Stimulated activated CD4-positive, alpha-beta T cell treated with anti-CD3 and anti-CD28 coated beads, Interleukin-2, amount 100 ng/mL, for 48 hours (primary cell): ENCODE measurements around the gene CD40.

Experiments used
- DNase-seq, 2 donors: peaks; one replicate each; pipeline ENCODE4 v3.0.0-alpha.2; 2020

CD40 gene

DNA sequence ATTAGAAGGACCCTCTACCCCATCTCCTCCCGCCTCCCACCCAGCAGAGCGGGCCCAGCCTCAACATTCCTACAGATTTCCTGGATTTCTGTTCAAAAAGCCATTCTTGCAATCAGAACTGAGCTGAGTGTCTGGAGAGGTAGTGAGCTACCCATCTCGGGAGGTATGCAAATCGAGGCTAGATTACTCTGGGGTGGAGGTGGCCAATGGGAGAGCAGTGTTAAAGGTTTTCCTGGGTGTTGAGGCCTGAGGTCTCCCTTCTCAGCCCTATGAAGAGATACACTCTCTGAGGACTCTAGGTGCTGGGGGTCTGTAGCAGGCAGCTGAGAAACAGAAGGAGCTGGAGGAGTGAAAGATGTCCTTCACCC lies 57.0 kb downstream of the CD40 start:
- DNase-seq, result no peak

DNA sequence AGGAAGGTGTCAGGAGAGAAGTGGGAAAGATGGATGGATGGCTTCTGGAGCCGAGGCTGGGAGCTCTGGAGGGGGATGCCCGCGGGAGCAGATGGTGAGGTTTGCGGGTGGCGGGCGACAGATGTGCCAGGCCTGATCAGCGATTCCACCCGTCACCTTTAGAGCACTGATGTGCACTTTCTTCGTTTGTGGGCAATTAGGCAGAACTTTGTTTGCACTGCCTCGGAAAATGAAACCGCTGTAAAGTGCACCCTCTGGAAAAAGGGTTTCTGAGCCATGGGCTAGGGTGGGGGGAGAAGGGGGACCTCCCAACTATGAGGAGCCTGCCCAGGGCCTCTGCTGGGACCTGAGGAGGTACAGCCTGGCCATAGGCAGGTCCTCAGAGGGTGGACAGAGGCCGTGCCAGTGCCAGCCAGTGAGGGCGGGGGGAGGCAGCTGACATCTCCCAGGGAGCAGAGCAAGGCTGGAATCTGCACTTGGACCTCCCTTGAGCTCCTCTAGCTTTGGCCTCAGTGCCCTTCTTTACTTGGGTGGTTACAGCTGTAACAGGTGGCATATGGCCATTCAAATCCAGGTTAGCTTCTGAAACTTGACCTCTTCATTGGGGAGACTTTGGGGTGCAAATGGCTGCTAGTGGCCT lies 58.7 kb downstream of the CD40 start:
- no peak for DNase-seq

DNA sequence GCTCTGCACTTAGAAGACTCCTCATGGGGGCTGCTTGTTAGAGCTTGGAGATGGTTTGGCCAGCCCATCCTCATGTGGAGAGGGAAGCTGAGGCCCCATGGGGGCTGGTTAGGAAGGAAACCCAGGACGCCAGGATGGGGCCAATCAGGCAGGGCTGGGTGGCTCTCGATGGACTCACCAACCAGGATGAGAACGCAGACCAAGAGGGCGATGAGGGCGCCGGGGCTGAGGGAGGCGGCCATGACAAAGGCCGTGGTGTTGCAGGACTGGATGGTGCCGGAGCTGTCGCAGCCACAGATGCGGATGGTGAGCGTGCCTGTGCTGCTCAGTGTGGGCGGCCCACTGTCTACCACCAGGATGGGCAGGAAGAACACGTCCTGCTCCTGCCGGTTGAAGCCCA lies 59.7 kb downstream of the CD40 start:
- no peak for DNase-seq

DNA sequence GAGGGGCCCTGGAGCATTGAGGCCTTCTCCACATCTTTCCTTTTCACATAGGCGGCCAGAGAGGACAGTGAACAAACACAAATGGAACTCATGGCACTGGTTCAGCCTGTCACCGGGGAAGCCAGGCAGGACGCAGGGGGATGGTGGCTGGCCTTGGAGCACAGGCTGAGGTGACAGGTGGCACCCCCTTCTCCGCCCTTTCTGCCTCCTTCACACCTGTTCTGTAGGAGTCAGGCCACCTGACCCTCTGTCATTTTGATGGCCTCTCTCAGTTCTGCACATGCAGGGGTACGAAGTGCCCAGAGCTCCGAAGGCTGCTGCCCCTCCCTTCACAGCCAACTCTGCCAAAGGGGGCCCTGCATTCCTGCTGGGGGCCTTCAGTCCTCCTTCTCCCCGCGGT lies 60.8 kb downstream of the CD40 start:
- no peak for DNase-seq
